Non-pigmented ciliary epithelial cell (primary cell): Measurements from ENCODE around the gene NKIRAS2.

ENCODE experiments used
- DNase-seq: peaks from one replicate; pipeline ENCODE4 v3.0.0-alpha.2; 2010; ENCODE audit warnings: low read depth

The NKIRAS2 gene

GRCh38 chr17:42055027-42055426, 35.1 kb downstream of the NKIRAS2 start:
- no peak for DNase-seq

- DNase-seq: no peak
These were observed 35.6 kb downstream of the NKIRAS2 start for GRCh38 chr17:42055496-42055895.

- no peak for DNase-seq
These were observed 36.7 kb downstream of the NKIRAS2 start for GRCh38 chr17:42056635-42057034.

GRCh38 chr17:42058063-42058462, 38.2 kb downstream of the NKIRAS2 start:
- no peak for DNase-seq

GRCh38 chr17:42059815-42060214, 39.9 kb downstream of the NKIRAS2 start:
- no peak for DNase-seq

GRCh38 chr17:42060231-42060630, 40.3 kb downstream of the NKIRAS2 start:
- DNase-seq: no peak

GRCh38 chr17:42061646-42062487, 42.0 kb downstream of the NKIRAS2 start:
- DNase-seq: no peak

- DNase-seq: no peak
These were observed 42.8 kb downstream of the NKIRAS2 start for GRCh38 chr17:42062681-42063080.

GRCh38 chr17:42065201-42065600, 45.3 kb downstream of the NKIRAS2 start:
- DNase-seq: no peak

- DNase-seq: no peak
These were observed 47.6 kb downstream of the NKIRAS2 start for GRCh38 chr17:42067371-42068091.

GRCh38 chr17:42068979-42069378, 49.1 kb downstream of the NKIRAS2 start:
- DNase-seq: no peak

- no peak for DNase-seq
These were observed 51.9 kb downstream of the NKIRAS2 start for GRCh38 chr17:42071810-42072209.

GRCh38 chr17:42072323-42073187, 52.7 kb downstream of the NKIRAS2 start:
- DNase-seq: no peak
